ENCODE results near the gene SCCPDH.
"Not testable (repeated sequence)": the region's sequence is repeated elsewhere in the genome, so short reads cannot be mapped to it uniquely, and the experiment has no call there.

Gene SCCPDH

GRCh38 chr1:246733704-246734103, 9.5 kb downstream of the SCCPDH start:
- TF ChIP-seq CTCF (IDR thresholded peaks at IDR 0.05; ENCODE audit: insufficient read depth, low read depth, low read length, missing control alignments): no peak
- H3K4me3 ChIP-seq (ENCODE audit: low read depth, low read length): no peak overlapping the region
- DNase-seq (ENCODE audit: low read depth): no peak

- H3K4me3 ChIP-seq (ENCODE audit: low read depth, low read length): no peak overlapping the region
- TF ChIP-seq CTCF (IDR thresholded peaks at IDR 0.05; ENCODE audit: insufficient read depth, low read depth, low read length, missing control alignments): no peak
- no peak for DNase-seq (ENCODE audit: low read depth)
Measured at GRCh38 chr1:246734866-246735265, 10.7 kb downstream of the SCCPDH start.

- H3K4me3 ChIP-seq (ENCODE audit: low read depth, low read length): no peak overlapping the region
- DNase-seq (ENCODE audit: low read depth): no peak
- no peak for TF ChIP-seq CTCF (IDR thresholded peaks at IDR 0.05; ENCODE audit: insufficient read depth, low read depth, low read length, missing control alignments)
Measured at GRCh38 chr1:246735735-246736134, 11.5 kb downstream of the SCCPDH start.

- no peak for DNase-seq (ENCODE audit: low read depth)
- no peak for TF ChIP-seq CTCF (IDR thresholded peaks at IDR 0.05; ENCODE audit: insufficient read depth, low read depth, low read length, missing control alignments)
Measured at GRCh38 chr1:246742396-246742795, 18.2 kb downstream of the SCCPDH start.

GRCh38 chr1:246746155-246746554, 21.9 kb downstream of the SCCPDH start:
- DNase-seq (ENCODE audit: low read depth); H3K4me3 ChIP-seq (ENCODE audit: low read depth, low read length): not testable (repeated sequence)

More at GRCh38 chr1:246742396-246742795, 18.2 kb downstream of the SCCPDH start:
- H3K4me3 ChIP-seq (ENCODE audit: low read depth, low read length): no peak overlapping the region

- H3K4me3 ChIP-seq (ENCODE audit: low read depth, low read length): no peak overlapping the region
- no peak for TF ChIP-seq CTCF (IDR thresholded peaks at IDR 0.05; ENCODE audit: insufficient read depth, low read depth, low read length, missing control alignments)
- DNase-seq (ENCODE audit: low read depth): no peak
Measured at GRCh38 chr1:246748006-246748405, 23.8 kb downstream of the SCCPDH start.

- TF ChIP-seq CTCF (IDR thresholded peaks at IDR 0.05; ENCODE audit: insufficient read depth, low read depth, low read length, missing control alignments): no peak
- no peak for DNase-seq (ENCODE audit: low read depth)
- H3K4me3 ChIP-seq (ENCODE audit: low read depth, low read length): no peak overlapping the region
Measured at GRCh38 chr1:246748867-246749266, 24.7 kb downstream of the SCCPDH start.
